WTC11 (cell line): ENCODE data around the gene TXN2. TPM values are rescaled to one million over a fixed set of nuclear protein-coding genes. Genes with fewer than 3 reads are reported as not detected.

Source experiments
- AR ChIP-seq: fragments of 250-450 bp; sonication (Bioruptor Pico); IDR thresholded peaks from 2 replicates; pipeline ENCODE4 v1.9.0; 2021; ENCODE audit warnings: mild to moderate bottlenecking
- CBFB ChIP-seq: sonication (generic); formaldehyde crosslinking; IDR thresholded peaks from 2 replicates; pipeline ENCODE4 v1.8.1; 2022; ENCODE audit warnings: mild to moderate bottlenecking, low read depth, missing genetic modification reagents
- CDX4 ChIP-seq: fragments of 250-450 bp; sonication (Bioruptor Pico); IDR thresholded peaks from 2 replicates; pipeline ENCODE4 v1.9.0; 2021; ENCODE audit warnings: moderate library complexity, mild to moderate bottlenecking, inconsistent platforms, borderline replicate concordance
- CREB1 ChIP-seq: sonication (generic); formaldehyde crosslinking; IDR thresholded peaks from 2 replicates; pipeline ENCODE4 v1.8.0; 2023; ENCODE audit warnings: mild to moderate bottlenecking, missing genetic modification reagents
- CTCF ChIP-seq: fragments of 200-600 bp; IDR thresholded peaks from 2 replicates; pipeline ENCODE4 v1.8.0; 2022; ENCODE audit warnings: antibody characterized with exemption
- ERG ChIP-seq: fragments of 250-450 bp; sonication (Bioruptor Pico); IDR thresholded peaks from 2 replicates; pipeline ENCODE4 v1.8.0; 2021; ENCODE audit warnings: mild to moderate bottlenecking
- IRF2 ChIP-seq: sonication (generic); formaldehyde crosslinking; IDR thresholded peaks from 2 replicates; pipeline ENCODE4 v1.8.0; 2022; ENCODE audit warnings: low read depth, missing genetic modification reagents, borderline replicate concordance
- JAZF1 ChIP-seq: fragments of 250-450 bp; sonication (Bioruptor Pico); IDR thresholded peaks from 2 replicates; pipeline ENCODE4 v1.9.0; 2021; ENCODE audit warnings: moderate library complexity, mild to moderate bottlenecking, inconsistent platforms
- JUN ChIP-seq: sonication (generic); formaldehyde crosslinking; IDR thresholded peaks from 2 replicates; pipeline ENCODE4 v1.8.0; 2023; ENCODE audit warnings: mild to moderate bottlenecking, missing genetic modification reagents
- MYBL2 ChIP-seq: sonication (generic); formaldehyde crosslinking; IDR thresholded peaks from 2 replicates; pipeline ENCODE4 v1.8.1; 2023; ENCODE audit warnings: mild to moderate bottlenecking, moderate library complexity, missing genetic modification reagents
- NR1H2 ChIP-seq: sonication (generic); formaldehyde crosslinking; IDR thresholded peaks from 2 replicates; pipeline ENCODE4 v1.9.0; 2021; ENCODE audit warnings: mild to moderate bottlenecking, moderate library complexity, missing genetic modification reagents
- NR2C2 ChIP-seq: sonication (generic); formaldehyde crosslinking; IDR thresholded peaks from 2 replicates; pipeline ENCODE4 v1.8.0; 2022; ENCODE audit warnings: mild to moderate bottlenecking, missing genetic modification reagents
- PREB ChIP-seq: sonication (generic); formaldehyde crosslinking; IDR thresholded peaks from 2 replicates; pipeline ENCODE4 v1.8.1; 2022; ENCODE audit warnings: mild to moderate bottlenecking, missing genetic modification reagents, moderate library complexity, borderline replicate concordance
- PRRX2 ChIP-seq: fragments of 250-450 bp; sonication (Bioruptor Pico); IDR thresholded peaks from 2 replicates; pipeline ENCODE4 v1.8.0; 2021; ENCODE audit warnings: mild to moderate bottlenecking
- RELA ChIP-seq: sonication (generic); formaldehyde crosslinking; IDR thresholded peaks from 2 replicates; pipeline ENCODE4 v1.8.1; 2022; ENCODE audit warnings: missing genetic modification reagents, mild to moderate bottlenecking, borderline replicate concordance
- RORB ChIP-seq: fragments of 250-450 bp; sonication (Bioruptor Pico); IDR thresholded peaks from 2 replicates; pipeline ENCODE4 v1.9.0; 2021; ENCODE audit warnings: mild to moderate bottlenecking
- STAT6 ChIP-seq: sonication (generic); formaldehyde crosslinking; conservative IDR thresholded peaks from 2 replicates; pipeline ENCODE4 v1.8.1; 2023; ENCODE audit warnings: mild to moderate bottlenecking, low read depth, missing genetic modification reagents, moderate library complexity
- ZNF121 ChIP-seq: sonication (generic); formaldehyde crosslinking; IDR thresholded peaks from 2 replicates; pipeline ENCODE4 v1.8.0; 2023; ENCODE audit warnings: missing genetic modification reagents
- ZNF219 ChIP-seq: sonication (generic); formaldehyde crosslinking; IDR thresholded peaks from 2 replicates; pipeline ENCODE4 v1.8.0; 2023; ENCODE audit warnings: missing genetic modification reagents, mild to moderate bottlenecking, borderline replicate concordance
- ZNF396 ChIP-seq: fragments of 250-450 bp; sonication (Bioruptor Pico); IDR thresholded peaks from 2 replicates; pipeline ENCODE4 v1.8.0; 2021; ENCODE audit warnings: mild to moderate bottlenecking, moderate library complexity, borderline replicate concordance
- ZNF416 ChIP-seq: fragments of 250-450 bp; sonication (Bioruptor Pico); IDR thresholded peaks from 2 replicates; pipeline ENCODE4 v1.9.0; 2021; ENCODE audit warnings: mild to moderate bottlenecking, inconsistent platforms
- ZNF423 ChIP-seq: fragments of 250-450 bp; sonication (Bioruptor Pico); IDR thresholded peaks from 2 replicates; pipeline ENCODE4 v2.1.2; 2022; ENCODE audit warnings: mild to moderate bottlenecking, moderate library complexity
- ZNF512 ChIP-seq: sonication (generic); formaldehyde crosslinking; IDR thresholded peaks from 2 replicates; pipeline ENCODE4 v1.8.1; 2022; ENCODE audit warnings: missing genetic modification reagents, borderline replicate concordance
- ZNF671 ChIP-seq: fragments of 250-450 bp; sonication (Bioruptor Pico); IDR thresholded peaks from 2 replicates; pipeline ENCODE4 v1.8.0; 2021; ENCODE audit warnings: mild to moderate bottlenecking
- ZSCAN18 ChIP-seq: fragments of 250-450 bp; sonication (Bioruptor Pico); IDR thresholded peaks from 2 replicates; pipeline ENCODE4 v2.1.2; 2022; ENCODE audit warnings: mild to moderate bottlenecking, moderate library complexity
- total RNA-seq: library from RNA; stranded (reverse); gene quantifications from 3 replicates; pipeline ENCODE4 v1.2.3, GENCODE V29; 2021

TXN2 gene
- total RNA-seq, 1 experiment from 2014 or later, result 57.6 TPM

- TF ChIP-seq ERG (CRISPR knock-in tag) (no peak), NR2C2 (CRISPR knock-in tag) (no peak), CBFB (CRISPR knock-in tag) (no peak; the same call in 1 of the 2 replicates), CTCF (no peak), STAT6 (CRISPR knock-in tag) (no peak), PREB (no peak), PRRX2 (CRISPR knock-in tag) (no peak), CDX4 (CRISPR knock-in tag) (no peak), ZNF219 (CRISPR knock-in tag) (no peak), AR (CRISPR knock-in tag) (no peak), JAZF1 (CRISPR knock-in tag) (no peak), ZNF416 (no peak), ZNF671 (CRISPR knock-in tag) (no peak), RORB (CRISPR knock-in tag) (no peak), JUN (CRISPR knock-in tag) (no peak), ZNF396 (CRISPR knock-in tag) (no peak), ZNF121 (CRISPR knock-in tag) (no peak), IRF2 (no peak), MYBL2 (CRISPR knock-in tag) (peak; percentile 70; the same call in 1 of the 2 replicates), CREB1 (CRISPR knock-in tag) (0 out of 2 replicates have a peak, but pooled peaks have one; percentile 7), NR1H2 (CRISPR knock-in tag) (no peak), ZNF512 (CRISPR knock-in tag) (0 out of 2 replicates have a peak, but pooled peaks have one; percentile 37), ZSCAN18 (no peak), ZNF423 (CRISPR knock-in tag) (no peak), RELA (CRISPR knock-in tag) (no peak)
Observed at GRCh38 chr22:36528795-36529751, 47.6 kb upstream of the TXN2 start, which contains the start of gene EIF3D (continued).
